H9 (cell line): ENCODE data around the gene CTH. TPM values are rescaled to one million over a fixed set of nuclear protein-coding genes. Genes with fewer than 3 reads are reported as not detected.
A peak's percentile ranks its signal among the peaks of the same experiment; 100 is the strongest.

Experiments
- DNase-seq: peaks from one replicate; pipeline ENCODE4 v3.0.0-alpha.2; 2017
- H2AFZ ChIP-seq: one replicate; pipeline ENCODE4 v1.6.1; 2013; ENCODE audit warnings: mild to moderate bottlenecking, low read length, control low read depth, moderate library complexity
- H2AK5ac ChIP-seq: 2 replicates; pipeline ENCODE4 v1.6.1; 2013; ENCODE audit warnings: low read length, control low read depth, mixed read lengths; ENCODE audit not compliant: insufficient read length
- H2BK120ac ChIP-seq: one replicate; pipeline ENCODE4 v1.6.1; 2013; ENCODE audit warnings: low read depth, mild to moderate bottlenecking, low read length, control low read depth, inconsistent platforms; ENCODE audit not compliant: poor library complexity, severe bottlenecking
- H2BK12ac ChIP-seq: 2 replicates; pipeline ENCODE4 v1.6.1; 2013; ENCODE audit warnings: low read length, control low read depth, mixed read lengths, low read depth; ENCODE audit not compliant: insufficient read length
- H2BK15ac ChIP-seq: 2 replicates; pipeline ENCODE4 v1.6.1; 2013; ENCODE audit warnings: low read depth, low read length, control low read depth
- H2BK20ac ChIP-seq: one replicate; pipeline ENCODE4 v1.6.1; 2013; ENCODE audit warnings: low read depth, mild to moderate bottlenecking, low read length, control low read depth, inconsistent platforms; ENCODE audit not compliant: poor library complexity, severe bottlenecking
- H2BK5ac ChIP-seq: 2 replicates; pipeline ENCODE4 v1.6.1; 2013; ENCODE audit warnings: low read length, control low read depth, mixed read lengths; ENCODE audit not compliant: insufficient read length
- H3K14ac ChIP-seq: 2 replicates; pipeline ENCODE4 v1.6.1; 2013; ENCODE audit warnings: low read length, control low read depth; ENCODE audit not compliant: insufficient read depth
- H3K18ac ChIP-seq: 2 replicates; pipeline ENCODE4 v1.6.1; 2013; ENCODE audit warnings: low read depth, mild to moderate bottlenecking, mixed read lengths, low read length, control low read depth; ENCODE audit not compliant: insufficient read length
- H3K23ac ChIP-seq: 2 replicates; pipeline ENCODE4 v1.6.1; 2013; ENCODE audit warnings: low read length, control low read depth, mixed read lengths, low read depth; ENCODE audit not compliant: insufficient read length
- H3K23me2 ChIP-seq: 2 replicates; pipeline ENCODE4 v1.6.1; 2013; ENCODE audit warnings: low read depth, mild to moderate bottlenecking, mixed read lengths, low read length, control low read depth; ENCODE audit not compliant: insufficient read length, poor library complexity, severe bottlenecking
- H3K27ac ChIP-seq: 2 replicates; pipeline ENCODE4 v1.5.1; 2013; ENCODE audit warnings: low read length, control low read depth, mixed read lengths, low read depth; ENCODE audit not compliant: insufficient read length
- H3K27me3 ChIP-seq: 2 replicates; pipeline ENCODE4 v1.6.1; 2013; ENCODE audit warnings: low read length, control low read depth, inconsistent platforms; ENCODE audit not compliant: insufficient read depth
- H3K4ac ChIP-seq: 2 replicates; pipeline ENCODE4 v1.6.1; 2013; ENCODE audit warnings: low read depth, mild to moderate bottlenecking, control low read depth, inconsistent platforms, low read length, moderate library complexity
- H3K4me1 ChIP-seq: 2 replicates; pipeline ENCODE4 v1.6.1; 2013; ENCODE audit warnings: low read length, control low read depth, inconsistent platforms; ENCODE audit not compliant: insufficient read depth
- H3K4me2 ChIP-seq: 2 replicates; pipeline ENCODE4 v1.6.1; 2013; ENCODE audit warnings: low read length, control low read depth, mixed read lengths; ENCODE audit not compliant: insufficient read length, insufficient read depth
- H3K56ac ChIP-seq: 2 replicates; pipeline ENCODE4 v1.6.1; 2013; ENCODE audit warnings: low read depth, mild to moderate bottlenecking, mixed read lengths, low read length, control low read depth; ENCODE audit not compliant: insufficient read length
- H3K79me1 ChIP-seq: 2 replicates; pipeline ENCODE4 v1.6.1; 2013; ENCODE audit warnings: low read depth, mild to moderate bottlenecking, moderate library complexity, low read length, control low read depth, inconsistent platforms; ENCODE audit not compliant: insufficient read depth, poor library complexity, severe bottlenecking
- H3K79me2 ChIP-seq: 2 replicates; pipeline ENCODE4 v1.6.1; 2013; ENCODE audit warnings: low read length, control low read depth, inconsistent platforms; ENCODE audit not compliant: insufficient read depth
- H3K9ac ChIP-seq: 2 replicates; pipeline ENCODE4 v1.6.1; 2013; ENCODE audit warnings: low read length, control low read depth, mixed read lengths; ENCODE audit not compliant: insufficient read length; ENCODE audit errors: extremely low read depth
- H3K9me3 ChIP-seq: one replicate; pipeline ENCODE4 v1.6.1; 2013; ENCODE audit warnings: low read depth, low read length, inconsistent platforms; ENCODE audit not compliant: control insufficient read depth
- H3T11ph ChIP-seq: one replicate; pipeline ENCODE4 v1.6.1; 2013; ENCODE audit warnings: mild to moderate bottlenecking, low read length, control low read depth, inconsistent platforms
- H4K20me1 ChIP-seq: one replicate; pipeline ENCODE4 v1.6.1; 2013; ENCODE audit not compliant: control insufficient read depth, insufficient read length, insufficient read depth
- H4K5ac ChIP-seq: 2 replicates; pipeline ENCODE4 v1.6.1; 2013; ENCODE audit warnings: low read depth, mild to moderate bottlenecking, mixed read lengths, low read length, control low read depth; ENCODE audit not compliant: insufficient read length
- H4K8ac ChIP-seq: replicated peaks from 2 replicates; pipeline ENCODE4 v1.6.1; 2013; ENCODE audit warnings: low read length, control low read depth, mixed read lengths, low read depth; ENCODE audit not compliant: insufficient read length
- H4K91ac ChIP-seq: 2 replicates; pipeline ENCODE4 v1.6.1; 2013; ENCODE audit warnings: low read depth, mild to moderate bottlenecking, moderate library complexity, mixed read lengths, low read length, control low read depth; ENCODE audit not compliant: insufficient read length
- H3K27ac Mint-ChIP-seq, 3 experiments: 2 replicates in 2 of 3; 3 replicates in 1 of 3; pipeline ENCODE4 v1.8.0; 2020 to 2021; ENCODE audit warnings: mixed read lengths in 3 of 3, mild to moderate bottlenecking in 1 of 3, moderate library complexity in 1 of 3
- H3K27me3 Mint-ChIP-seq: 2 replicates; pipeline ENCODE4 v1.8.0; 2021; ENCODE audit warnings: low read depth, mild to moderate bottlenecking, moderate library complexity, mixed read lengths
- H3K36me3 Mint-ChIP-seq, 3 experiments: 2 replicates in 2 of 3; 3 replicates in 1 of 3; pipeline ENCODE4 v1.8.0; 2020 to 2021; ENCODE audit warnings: low read depth in 3 of 3, mixed read lengths in 3 of 3; ENCODE audit not compliant: insufficient read depth in 1 of 3
- H3K4me1 Mint-ChIP-seq, 2 experiments: 2 replicates each; pipeline ENCODE4 v1.8.0; 2020; ENCODE audit warnings: mixed read lengths in 2 of 2
- H3K4me3 Mint-ChIP-seq, 2 experiments: 2 replicates in 1 of 2; 3 replicates in 1 of 2; pipeline ENCODE4 v1.8.0; 2020 to 2021; ENCODE audit warnings: mild to moderate bottlenecking in 2 of 2, mixed read lengths in 2 of 2, moderate library complexity in 1 of 2
- H3K9me3 Mint-ChIP-seq, 2 experiments: 2 replicates in 1 of 2; 3 replicates in 1 of 2; pipeline ENCODE4 v1.8.0; 2020; ENCODE audit warnings: mild to moderate bottlenecking in 2 of 2, mixed read lengths in 2 of 2, moderate library complexity in 1 of 2
- CTCF ChIP-seq: fragments of 200-600 bp; sonication (generic); conservative IDR thresholded peaks from 3 replicates; pipeline ENCODE4 v1.8.0; 2021; ENCODE audit warnings: antibody characterized with exemption, mild to moderate bottlenecking
- WGBS: extraction: QIAGEN DNeasy Blood & Tissue Kit; methylation state at CpG from one replicate; pipeline ENCODE4 v1.1.7; 2013; ENCODE audit warnings: missing lambda C conversion rate, low lambda C conversion rate, mixed read lengths; ENCODE audit not compliant: insufficient read length; ENCODE audit errors: extremely low coverage; 5-methylcytosine and 5-hydroxymethylcytosine counted together
- total RNA-seq: library from RNA; stranded (reverse); gene quantifications from 2 replicates; pipeline ENCODE4 v1.2.1, GENCODE V29; 2021

Gene CTH
- total RNA-seq, 1 experiment from 2014 or later, result 15.5 TPM

DNA sequence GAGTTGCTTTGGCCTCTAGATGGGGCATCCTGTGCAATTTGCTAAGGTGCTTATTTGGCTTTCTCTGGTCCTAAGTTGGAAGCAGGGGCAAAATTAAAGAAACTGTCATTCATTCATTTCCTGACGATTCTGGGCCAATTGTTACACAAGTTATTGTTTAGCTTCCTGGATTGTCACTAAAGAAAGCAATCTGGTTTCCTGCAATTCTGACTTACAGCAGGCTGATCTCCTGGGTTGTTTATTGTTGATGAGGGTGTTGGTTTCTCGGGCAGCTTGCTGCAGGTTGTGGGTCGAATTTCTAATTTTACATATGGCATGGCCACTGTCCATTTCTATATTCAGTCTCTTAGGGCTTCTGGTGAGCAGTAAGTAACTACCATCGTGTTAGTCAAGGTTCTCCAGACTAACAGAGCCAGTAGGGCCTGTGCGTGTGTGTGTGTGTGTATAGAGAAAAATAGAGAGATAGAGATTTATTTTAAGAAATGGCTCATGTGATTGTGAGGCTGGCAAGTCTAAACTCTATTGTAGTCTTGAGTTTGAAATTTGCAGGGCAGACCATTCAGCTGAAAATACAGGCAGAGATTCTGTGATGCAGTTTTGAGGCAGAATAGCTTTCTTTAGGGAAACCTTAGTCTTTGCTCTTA lies 30.4 kb downstream of the CTH start:
- Histone ChIP-seq H3K18ac (no peak overlapping the region), H3K79me1 (no peaks in the 10 kb centered on the region), H3T11ph (no peak overlapping the region), H3K4ac (no peak overlapping the region), H2AK5ac (no peak overlapping the region), H3K56ac (no peak overlapping the region), H3K9me3 (no peaks in the 10 kb centered on the region), H2AFZ (no peak overlapping the region), H2BK20ac (no peak overlapping the region), H3K79me2 (no peaks in the 10 kb centered on the region), H2BK120ac (no peak overlapping the region), H3K27ac (no peak overlapping the region), H3K9ac (no peak overlapping the region), H4K20me1 (no peaks in the 10 kb centered on the region), H3K14ac (no peak overlapping the region), H4K8ac (no peak overlapping the region), H2BK5ac (no peak overlapping the region), H2BK15ac (no peak overlapping the region), H2BK12ac (no peak overlapping the region), H3K23me2 (no peaks in the 10 kb centered on the region), H4K5ac (no peak overlapping the region), H3K4me1 (peaks cover 14% of the 10 kb centered on the region; the same call in 1 of the 2 replicates), H3K4me2 (no peak overlapping the region), H3K27me3 (no peaks in the 10 kb centered on the region), H3K23ac (no peak overlapping the region), H4K91ac (no peak overlapping the region)
- H3K36me3 Mint-ChIP-seq, result peaks cover 17 to 24% (median 18%) of the 10 kb centered on the region in 3 experiments; a peak in 6 of 7 replicates
- H3K4me1 Mint-ChIP-seq, result peaks cover 29 to 34% of the 10 kb centered on the region in 2 experiments
- DNase-seq, result no peak
- H3K4me3 Mint-ChIP-seq, result no peak overlapping the region
- no peaks in the 10 kb centered on the region for H3K9me3 Mint-ChIP-seq
- H3K27ac Mint-ChIP-seq, result peak overlapping the region; percentile 61 to 89 (median 85)
- no peaks in the 10 kb centered on the region for H3K27me3 Mint-ChIP-seq
- no peak for TF ChIP-seq CTCF
- no CpG with 5 or more reads among the region's 5 CpGs for WGBS
